ENCODE data around the gene ALOX5.
A peak's percentile ranks its signal among the peaks of the same experiment; 100 is the strongest.

ALOX5 gene

GRCh38 chr10:45374350-45375052 lies 485 bp downstream of the ALOX5 start:
- H3K9me3 ChIP-seq (replicated peaks in 1 of 2; ENCODE audit: control insufficient read depth in 2 of 2, insufficient read depth in 1 of 2, low read depth in 1 of 2, low read length in 2 of 2): no peaks in the 10 kb centered on the region
- H3K4me1 ChIP-seq (ENCODE audit: control insufficient read depth in 2 of 2, insufficient read depth in 1 of 2, low read depth in 1 of 2, low read length in 2 of 2): peaks cover 0 to 2% of the 10 kb centered on the region in 2 donors
- no peak overlapping the region for H3K27ac ChIP-seq (replicated peaks; ENCODE audit: low read length)
- H2AFZ ChIP-seq (ENCODE audit: low read length): peak overlapping the region; percentile 87
- no peak overlapping the region for H3K4ac ChIP-seq (ENCODE audit: low read length)
- H3K9ac ChIP-seq (ENCODE audit: low read depth, low read length, poor library complexity): peak overlapping the region; percentile 50
- peak overlapping the region; percentile 88 for H2BK15ac ChIP-seq (ENCODE audit: low read length)
- WGBS, 2 donors (ENCODE audit: extremely low coverage in 2 of 2, insufficient read length in 2 of 2, insufficient replicate concordance in 1 of 2): no CpG with 5 or more reads among the region's 51 CpGs
- H2AK5ac ChIP-seq (ENCODE audit: low read depth, low read length): peak overlapping the region; percentile 94
- peak overlapping the region; percentile 93 for H3K4me2 ChIP-seq (ENCODE audit: insufficient read depth, low read length, poor library complexity, severe bottlenecking)
- peak overlapping the region; percentile 84 for H3K14ac ChIP-seq (ENCODE audit: low read length)
- peak; percentile 17 for DNase-seq (ENCODE audit: low spot score)
- H3K79me1 ChIP-seq (ENCODE audit: low read depth, low read length): no peaks in the 10 kb centered on the region
- no peak overlapping the region for H4K8ac ChIP-seq (ENCODE audit: low read depth, low read length)
- no peak overlapping the region for H2BK5ac ChIP-seq (ENCODE audit: low read length)
- H3K36me3 ChIP-seq (replicated peaks in 1 of 2; ENCODE audit: control insufficient read depth in 2 of 2, insufficient read depth in 2 of 2, low read length in 2 of 2): no peaks in the 10 kb centered on the region
- H3K27me3 ChIP-seq (ENCODE audit: control insufficient read depth in 3 of 3, insufficient read depth in 3 of 3, low read depth in 1 of 3, low read length in 3 of 3): peaks cover 4 to 78% (median 47%) of the 10 kb centered on the region in 3 experiments
- H4K91ac ChIP-seq (ENCODE audit: low read depth, low read length, poor library complexity): no peak overlapping the region
- H3K18ac ChIP-seq (ENCODE audit: low read length): peak overlapping the region; percentile 94
- H2BK120ac ChIP-seq (ENCODE audit: low read depth, low read length): no peak overlapping the region
- H3K23ac ChIP-seq (ENCODE audit: low read depth, low read length, poor library complexity): peak overlapping the region; percentile 70
- H3K4me3 ChIP-seq (ENCODE audit: low read length in 2 of 2): peak overlapping the region; percentile 32 to 83
- H2BK12ac ChIP-seq (ENCODE audit: low read length): peak overlapping the region; percentile 82

GRCh38 chr10:45375101-45375500 lies 1.1 kb downstream of the ALOX5 start:
- Histone ChIP-seq H4K91ac (ENCODE audit: low read depth, low read length, poor library complexity) (no peak overlapping the region), H3K36me3 (replicated peaks in 1 of 2; ENCODE audit: control insufficient read depth in 2 of 2, insufficient read depth in 2 of 2, low read length in 2 of 2) (no peaks in the 10 kb centered on the region), H2AK5ac (ENCODE audit: low read depth, low read length) (no peak overlapping the region), H3K27ac (replicated peaks; ENCODE audit: low read length) (no peak overlapping the region), H3K14ac (ENCODE audit: low read length) (no peak overlapping the region), H3K4me3 (ENCODE audit: low read length in 2 of 2) (no peak overlapping the region), H2AFZ (ENCODE audit: low read length) (no peak overlapping the region), H3K23ac (ENCODE audit: low read depth, low read length, poor library complexity) (peak overlapping the region; percentile 70), H3K9me3 (replicated peaks in 1 of 2; ENCODE audit: control insufficient read depth in 2 of 2, insufficient read depth in 1 of 2, low read depth in 1 of 2, low read length in 2 of 2) (no peaks in the 10 kb centered on the region), H3K9ac (ENCODE audit: low read depth, low read length, poor library complexity) (no peak overlapping the region), H3K4me2 (ENCODE audit: insufficient read depth, low read length, poor library complexity, severe bottlenecking) (no peak overlapping the region), H3K4me1 (ENCODE audit: control insufficient read depth in 2 of 2, insufficient read depth in 1 of 2, low read depth in 1 of 2, low read length in 2 of 2) (peaks cover 0 to 2% of the 10 kb centered on the region in 2 donors), H3K18ac (ENCODE audit: low read length) (no peak overlapping the region), H2BK5ac (ENCODE audit: low read length) (no peak overlapping the region), H4K8ac (ENCODE audit: low read depth, low read length) (no peak overlapping the region), H2BK12ac (ENCODE audit: low read length) (no peak overlapping the region), H3K4ac (ENCODE audit: low read length) (no peak overlapping the region), H3K27me3 (ENCODE audit: control insufficient read depth in 3 of 3, insufficient read depth in 3 of 3, low read depth in 1 of 3, low read length in 3 of 3) (peaks cover 4 to 78% (median 47%) of the 10 kb centered on the region in 3 experiments), H2BK120ac (ENCODE audit: low read depth, low read length) (no peak overlapping the region), H2BK15ac (ENCODE audit: low read length) (no peak overlapping the region), H3K79me1 (ENCODE audit: low read depth, low read length) (no peaks in the 10 kb centered on the region)
- DNase-seq (ENCODE audit: low spot score): no peak
- whole genome bisulfite sequencing, 2 donors (ENCODE audit: extremely low coverage in 2 of 2, insufficient read length in 2 of 2, insufficient replicate concordance in 1 of 2): no CpG with 5 or more reads among the region's 8 CpGs

GRCh38 chr10:45375716-45376231 lies 1.8 kb downstream of the ALOX5 start:
- Histone ChIP-seq H2BK5ac (ENCODE audit: low read length) (no peak overlapping the region), H2BK120ac (ENCODE audit: low read depth, low read length) (no peak overlapping the region), H3K14ac (ENCODE audit: low read length) (no peak overlapping the region), H3K4me1 (ENCODE audit: control insufficient read depth in 2 of 2, insufficient read depth in 1 of 2, low read depth in 1 of 2, low read length in 2 of 2) (peaks cover 0 to 2% of the 10 kb centered on the region in 2 donors), H3K9me3 (replicated peaks in 1 of 2; ENCODE audit: control insufficient read depth in 2 of 2, insufficient read depth in 1 of 2, low read depth in 1 of 2, low read length in 2 of 2) (no peaks in the 10 kb centered on the region), H2BK12ac (ENCODE audit: low read length) (no peak overlapping the region), H3K4me2 (ENCODE audit: insufficient read depth, low read length, poor library complexity, severe bottlenecking) (no peak overlapping the region), H3K18ac (ENCODE audit: low read length) (no peak overlapping the region), H3K27me3 (ENCODE audit: control insufficient read depth in 3 of 3, insufficient read depth in 3 of 3, low read depth in 1 of 3, low read length in 3 of 3) (peaks cover 4 to 76% (median 47%) of the 10 kb centered on the region in 3 experiments), H3K9ac (ENCODE audit: low read depth, low read length, poor library complexity) (no peak overlapping the region), H2AFZ (ENCODE audit: low read length) (no peak overlapping the region), H3K36me3 (replicated peaks in 1 of 2; ENCODE audit: control insufficient read depth in 2 of 2, insufficient read depth in 2 of 2, low read length in 2 of 2) (no peaks in the 10 kb centered on the region), H2BK15ac (ENCODE audit: low read length) (no peak overlapping the region), H3K23ac (ENCODE audit: low read depth, low read length, poor library complexity) (no peak overlapping the region), H3K4ac (ENCODE audit: low read length) (no peak overlapping the region), H2AK5ac (ENCODE audit: low read depth, low read length) (no peak overlapping the region), H3K27ac (replicated peaks; ENCODE audit: low read length) (no peak overlapping the region), H4K91ac (ENCODE audit: low read depth, low read length, poor library complexity) (no peak overlapping the region), H4K8ac (ENCODE audit: low read depth, low read length) (no peak overlapping the region), H3K4me3 (ENCODE audit: low read length in 2 of 2) (no peak overlapping the region), H3K79me1 (ENCODE audit: low read depth, low read length) (no peaks in the 10 kb centered on the region)
- no peak for DNase-seq (ENCODE audit: low spot score)
- WGBS, 2 donors (ENCODE audit: extremely low coverage in 2 of 2, insufficient read length in 2 of 2, insufficient replicate concordance in 1 of 2): no CpG with 5 or more reads among the region's 12 CpGs

GRCh38 chr10:45376371-45376801 lies 2.4 kb downstream of the ALOX5 start:
- Histone ChIP-seq H4K91ac (ENCODE audit: low read depth, low read length, poor library complexity) (no peak overlapping the region), H2BK5ac (ENCODE audit: low read length) (no peak overlapping the region), H3K27ac (replicated peaks; ENCODE audit: low read length) (no peak overlapping the region), H3K36me3 (replicated peaks in 1 of 2; ENCODE audit: control insufficient read depth in 2 of 2, insufficient read depth in 2 of 2, low read length in 2 of 2) (no peaks in the 10 kb centered on the region), H3K79me1 (ENCODE audit: low read depth, low read length) (no peaks in the 10 kb centered on the region), H3K4me2 (ENCODE audit: insufficient read depth, low read length, poor library complexity, severe bottlenecking) (no peak overlapping the region), H3K27me3 (ENCODE audit: control insufficient read depth in 3 of 3, insufficient read depth in 3 of 3, low read depth in 1 of 3, low read length in 3 of 3) (peaks cover 4 to 70% (median 44%) of the 10 kb centered on the region in 3 experiments), H2AK5ac (ENCODE audit: low read depth, low read length) (no peak overlapping the region), H2AFZ (ENCODE audit: low read length) (no peak overlapping the region), H3K9me3 (replicated peaks in 1 of 2; ENCODE audit: control insufficient read depth in 2 of 2, insufficient read depth in 1 of 2, low read depth in 1 of 2, low read length in 2 of 2) (no peaks in the 10 kb centered on the region), H3K9ac (ENCODE audit: low read depth, low read length, poor library complexity) (no peak overlapping the region), H2BK15ac (ENCODE audit: low read length) (no peak overlapping the region), H3K23ac (ENCODE audit: low read depth, low read length, poor library complexity) (no peak overlapping the region), H3K4me3 (ENCODE audit: low read length in 2 of 2) (no peak overlapping the region), H3K14ac (ENCODE audit: low read length) (no peak overlapping the region), H3K18ac (ENCODE audit: low read length) (no peak overlapping the region), H2BK12ac (ENCODE audit: low read length) (no peak overlapping the region), H4K8ac (ENCODE audit: low read depth, low read length) (no peak overlapping the region), H3K4ac (ENCODE audit: low read length) (no peak overlapping the region), H3K4me1 (ENCODE audit: control insufficient read depth in 2 of 2, insufficient read depth in 1 of 2, low read depth in 1 of 2, low read length in 2 of 2) (peaks cover 0 to 2% of the 10 kb centered on the region in 2 donors), H2BK120ac (ENCODE audit: low read depth, low read length) (no peak overlapping the region)
- no peak for DNase-seq (ENCODE audit: low spot score)
- WGBS, 2 donors (ENCODE audit: extremely low coverage in 2 of 2, insufficient read length in 2 of 2, insufficient replicate concordance in 1 of 2): no CpG with 5 or more reads among the region's 2 CpGs
